AG09319 (cell line): ENCODE measurements around the gene ABCA8.

Experiments used
- DNase-seq: peaks from one replicate; pipeline ENCODE4 v3.0.0-alpha.2; 2010; ENCODE audit warnings: low read depth; ENCODE audit errors: extremely low read depth
- TF ChIP-seq, protein P1 (sequence below): IDR thresholded peaks from 2 replicates; pipeline ENCODE4 v1.5.1; 2011; ENCODE audit warnings: low read depth, mild to moderate bottlenecking, inconsistent platforms, low read length, moderate library complexity

Gene ABCA8

DNA sequence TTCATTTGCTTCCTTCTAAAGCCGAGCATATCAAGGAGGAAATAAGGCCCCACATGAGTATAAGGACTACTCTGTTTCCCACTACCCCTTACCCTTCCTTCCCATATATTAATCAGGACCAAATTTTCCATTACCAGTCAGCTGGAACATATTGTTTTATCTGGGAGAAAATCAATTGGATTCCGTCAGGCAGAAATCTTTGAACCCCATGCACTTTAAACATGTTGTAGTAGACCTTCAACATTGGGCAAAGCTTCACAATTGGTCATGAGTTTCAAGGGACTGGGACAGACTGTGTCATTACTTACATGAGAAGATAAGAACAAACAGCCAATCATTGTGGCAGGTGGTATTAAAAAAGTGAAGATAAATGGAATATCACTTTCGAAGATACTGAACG lies 70.3 kb downstream of the ABCA8 start:
- no peak for DNase-seq
- TF ChIP-seq, protein P1, sequence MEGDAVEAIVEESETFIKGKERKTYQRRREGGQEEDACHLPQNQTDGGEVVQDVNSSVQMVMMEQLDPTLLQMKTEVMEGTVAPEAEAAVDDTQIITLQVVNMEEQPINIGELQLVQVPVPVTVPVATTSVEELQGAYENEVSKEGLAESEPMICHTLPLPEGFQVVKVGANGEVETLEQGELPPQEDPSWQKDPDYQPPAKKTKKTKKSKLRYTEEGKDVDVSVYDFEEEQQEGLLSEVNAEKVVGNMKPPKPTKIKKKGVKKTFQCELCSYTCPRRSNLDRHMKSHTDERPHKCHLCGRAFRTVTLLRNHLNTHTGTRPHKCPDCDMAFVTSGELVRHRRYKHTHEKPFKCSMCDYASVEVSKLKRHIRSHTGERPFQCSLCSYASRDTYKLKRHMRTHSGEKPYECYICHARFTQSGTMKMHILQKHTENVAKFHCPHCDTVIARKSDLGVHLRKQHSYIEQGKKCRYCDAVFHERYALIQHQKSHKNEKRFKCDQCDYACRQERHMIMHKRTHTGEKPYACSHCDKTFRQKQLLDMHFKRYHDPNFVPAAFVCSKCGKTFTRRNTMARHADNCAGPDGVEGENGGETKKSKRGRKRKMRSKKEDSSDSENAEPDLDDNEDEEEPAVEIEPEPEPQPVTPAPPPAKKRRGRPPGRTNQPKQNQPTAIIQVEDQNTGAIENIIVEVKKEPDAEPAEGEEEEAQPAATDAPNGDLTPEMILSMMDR = no peak

DNA sequence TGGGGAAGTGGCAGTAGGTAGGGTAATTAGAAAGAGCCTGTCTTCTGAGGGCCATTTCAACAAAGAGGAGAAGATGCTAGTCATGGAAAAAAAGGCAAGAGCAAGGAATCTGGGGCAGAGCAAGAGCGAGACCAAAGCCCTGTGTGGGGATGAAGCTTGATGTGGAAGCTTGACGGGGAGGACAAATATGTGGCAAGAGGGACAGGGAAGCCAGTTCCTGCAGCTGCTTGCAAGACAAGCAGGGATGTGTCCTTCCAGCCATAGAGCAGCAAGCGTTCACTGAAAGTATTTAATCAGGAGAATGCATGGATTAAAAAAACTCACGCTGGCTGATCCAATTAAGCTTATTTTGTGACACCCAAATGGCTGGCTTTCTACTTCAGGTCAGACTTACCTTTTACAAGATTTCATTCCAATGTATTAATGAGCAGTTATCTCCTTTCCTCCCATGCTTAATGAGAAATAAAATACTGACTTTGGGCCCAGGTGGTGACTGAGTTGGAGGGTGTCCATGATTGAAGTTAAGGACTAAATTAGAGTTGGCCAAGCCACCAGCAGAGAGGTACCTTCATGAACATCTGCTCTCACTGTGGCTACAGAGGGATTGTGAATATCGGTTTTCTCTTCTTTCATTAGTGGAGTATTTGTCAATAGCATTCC lies 76.8 kb downstream of the ABCA8 start:
- no peak for DNase-seq
- TF ChIP-seq, protein P1 = no peak

DNA sequence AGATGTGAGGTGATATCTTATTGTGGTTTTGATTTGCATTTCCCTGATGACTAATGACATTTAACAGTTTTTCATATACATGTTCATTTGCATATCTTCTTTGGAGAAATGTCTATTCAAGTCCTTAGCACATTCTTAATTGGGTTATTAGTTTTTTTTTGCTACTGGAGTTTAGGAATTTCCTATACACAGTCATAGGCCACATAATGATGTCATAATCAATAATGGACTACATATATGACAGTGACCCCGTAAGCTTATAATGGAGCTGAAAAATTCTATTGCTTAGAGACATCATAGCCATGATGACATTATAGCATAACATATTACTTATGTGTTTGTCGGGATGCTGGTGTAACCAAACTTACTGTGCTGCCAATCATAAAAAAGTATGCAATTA lies 83.7 kb downstream of the ABCA8 start:
- TF ChIP-seq, protein P1 = no peak
- no peak for DNase-seq

DNA sequence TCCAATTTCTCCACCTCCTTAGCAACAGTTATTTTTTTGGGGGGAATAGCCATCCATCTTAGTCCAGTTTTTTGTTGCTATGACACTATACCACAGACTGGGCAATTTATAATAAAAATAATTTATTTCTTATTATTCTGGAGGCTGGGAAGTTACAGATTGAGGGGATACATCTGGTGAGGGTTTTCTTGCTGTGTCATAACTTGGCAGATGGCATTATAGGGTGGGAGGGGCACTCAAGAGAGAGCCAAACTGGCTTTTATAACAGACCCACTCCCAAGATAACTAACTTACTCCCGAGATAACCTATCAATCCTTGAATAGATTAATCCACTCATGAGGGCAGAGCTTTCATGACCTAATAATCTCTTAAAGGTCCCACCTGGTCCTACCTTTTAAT lies 84.2 kb downstream of the ABCA8 start:
- no peak for DNase-seq
- TF ChIP-seq, protein P1 = no peak

DNA sequence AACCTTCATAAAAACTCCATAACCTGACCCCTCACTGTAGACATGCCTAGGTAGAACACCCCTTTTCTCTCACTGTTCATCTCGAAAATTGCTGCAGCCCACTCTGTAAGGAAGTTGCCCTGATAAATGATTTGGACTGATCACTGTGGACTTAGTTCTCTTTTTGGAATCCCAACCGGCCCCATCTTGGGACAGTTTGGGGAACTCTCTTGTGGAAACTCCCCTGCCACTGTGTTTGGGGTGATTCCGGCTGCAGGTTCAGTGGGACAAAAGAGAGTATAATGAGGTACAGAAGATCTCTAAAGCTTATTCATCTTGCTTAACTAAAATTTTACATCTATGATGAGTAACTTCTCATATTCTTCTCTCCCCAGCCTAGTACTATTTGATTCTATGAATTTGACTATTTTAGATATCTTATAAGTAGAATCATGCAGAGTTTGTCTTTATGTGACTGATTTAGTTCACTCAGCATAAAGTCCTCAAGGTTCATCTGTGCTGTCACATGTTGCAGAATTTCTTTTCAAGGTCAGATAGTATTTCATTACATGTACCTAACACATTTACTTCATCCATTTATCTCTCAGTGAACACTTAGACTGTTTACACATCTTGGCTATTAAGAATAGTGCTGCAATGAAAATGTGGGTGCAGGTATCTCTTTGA lies 84.9 kb downstream of the ABCA8 start:
- TF ChIP-seq, protein P1 = no peak
- no peak for DNase-seq

DNA sequence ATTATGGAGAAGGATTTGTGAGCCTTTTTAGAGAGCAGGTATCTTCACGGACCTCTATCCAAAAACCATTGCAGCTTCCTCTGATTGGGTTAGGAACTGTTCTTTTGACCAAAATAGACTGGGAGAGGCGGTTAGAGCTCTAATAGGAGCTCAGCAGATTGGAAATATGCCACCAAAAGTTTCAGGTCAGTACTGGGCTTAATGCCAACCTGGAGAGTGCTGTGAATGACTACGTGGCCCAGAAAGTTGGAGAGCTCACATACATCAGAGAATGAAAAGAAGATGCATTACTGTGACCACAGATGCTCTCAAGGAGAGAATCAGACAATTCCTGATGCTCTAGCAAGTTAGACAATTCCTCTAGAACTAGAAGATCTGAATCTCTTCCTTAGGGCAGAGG lies 86.5 kb downstream of the ABCA8 start:
- TF ChIP-seq, protein P1 = no peak
- no peak for DNase-seq

DNA sequence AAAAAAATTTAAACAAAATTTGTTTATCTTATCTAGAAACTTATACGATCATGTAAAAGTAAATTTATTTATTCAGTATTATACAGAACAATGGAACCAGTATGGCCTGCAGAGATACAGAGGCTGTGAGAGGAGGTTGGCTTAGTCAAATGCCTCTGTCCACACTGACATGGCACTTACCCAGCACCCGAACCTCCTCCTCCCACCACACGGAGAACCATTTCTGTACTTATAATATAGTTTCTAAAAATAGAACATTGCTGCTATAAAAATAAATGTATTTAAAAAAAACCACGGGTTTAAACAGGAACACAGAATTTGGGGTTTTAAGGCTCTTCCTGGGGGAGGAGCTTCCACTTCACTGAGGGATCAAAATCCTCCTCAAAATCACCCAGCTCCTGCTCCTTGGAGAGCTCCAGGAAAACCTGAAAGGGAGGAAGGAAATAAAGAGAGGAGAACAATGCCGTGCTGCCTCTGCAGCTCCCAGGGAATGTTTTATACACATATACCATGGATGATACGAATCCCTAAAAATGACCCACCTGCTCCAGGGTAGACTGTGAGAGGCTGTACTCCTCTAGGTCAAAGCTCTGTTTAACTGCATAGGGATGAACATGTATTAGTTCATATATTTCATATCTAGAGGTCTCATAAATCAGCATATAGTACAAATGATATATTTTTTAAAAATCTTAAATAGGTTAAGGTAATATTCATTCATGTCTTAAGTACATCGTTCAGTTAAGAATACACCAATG lies 87.3 kb downstream of the ABCA8 start:
- no peak for DNase-seq
- TF ChIP-seq, protein P1 = no peak
